Measurements from ENCODE around the gene RPS15A. TPM values are rescaled to one million over a fixed set of nuclear protein-coding genes. Genes with fewer than 3 reads are reported as not detected.
"Not testable (repeated sequence)": the region's sequence is repeated elsewhere in the genome, so short reads cannot be mapped to it uniquely, and the experiment has no call there.

RPS15A gene
- total RNA-seq, 4 donors from 2014 or later: 732 to 4,133 (median 2,636) TPM

- H3K27ac ChIP-seq; H3K9me3 ChIP-seq; H3K36me3 ChIP-seq; H3K27me3 ChIP-seq; H3K4me3 ChIP-seq; H3K4me1 ChIP-seq; intact Hi-C loops (cut with DNase I); DNase-seq: not testable (repeated sequence)
- no CpG with 5 or more reads among the region's 27 CpGs for WGBS, 2 donors
Measured at GRCh38 chr16:18734279-18734678, 55.9 kb downstream of the RPS15A start.

Other genes with a start within 250 kb of the RPS15A start
- gene NOMO2, start 228.2 kb downstream of the RPS15A start, total RNA-seq: 10 to 100 TPM; 39.1 to 73.3 (median 58.5) TPM
- gene ARL6IP1, start 11.2 kb upstream of the RPS15A start, total RNA-seq: 100 to 1,000 TPM in 3 of 4 donors, 10 to 100 TPM in 1; 76.5 to 171 (median 135) TPM
- 100 to 1,000 TPM in 1 of 4 donors, 10 to 100 TPM in 3; 37.8 to 102 (median 54.6) TPM for gene SMG1, start 136.1 kb upstream of the RPS15A start, total RNA-seq
- gene TMC7, start 193.6 kb upstream of the RPS15A start, total RNA-seq: under 1 TPM; 0.15 to 0.66 (median 0.37) TPM